Amygdala (tissue), 56 donors: ENCODE data around the gene CFH.
"Not testable (repeated sequence)": the region's sequence is repeated elsewhere in the genome, so short reads cannot be mapped to it uniquely, and the experiment has no call there.

Experiments
- DNase-seq, 56 donors: peaks; one replicate each; lab custom pipeline; 2025; lab: John Stamatoyannopoulos, UW

Gene CFH

GRCh38 chr1:196738730-196739129 is 86.9 kb downstream of the CFH start:
- DNase-seq, result no peak

DNA sequence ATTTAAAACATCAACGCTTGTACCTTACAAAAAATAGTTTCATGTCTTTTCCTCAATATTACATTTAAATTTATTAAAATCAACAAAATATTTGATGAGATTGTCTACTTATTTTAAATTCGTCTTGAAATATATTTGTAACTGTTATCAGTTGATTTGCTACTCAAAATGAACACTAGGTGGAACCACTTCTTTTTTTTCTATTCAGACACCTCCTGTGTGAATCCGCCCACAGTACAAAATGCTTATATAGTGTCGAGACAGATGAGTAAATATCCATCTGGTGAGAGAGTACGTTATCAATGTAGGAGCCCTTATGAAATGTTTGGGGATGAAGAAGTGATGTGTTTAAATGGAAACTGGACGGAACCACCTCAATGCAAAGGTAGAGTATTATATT is 91.4 kb downstream of the CFH start:
- not testable (repeated sequence) for DNase-seq

DNA sequence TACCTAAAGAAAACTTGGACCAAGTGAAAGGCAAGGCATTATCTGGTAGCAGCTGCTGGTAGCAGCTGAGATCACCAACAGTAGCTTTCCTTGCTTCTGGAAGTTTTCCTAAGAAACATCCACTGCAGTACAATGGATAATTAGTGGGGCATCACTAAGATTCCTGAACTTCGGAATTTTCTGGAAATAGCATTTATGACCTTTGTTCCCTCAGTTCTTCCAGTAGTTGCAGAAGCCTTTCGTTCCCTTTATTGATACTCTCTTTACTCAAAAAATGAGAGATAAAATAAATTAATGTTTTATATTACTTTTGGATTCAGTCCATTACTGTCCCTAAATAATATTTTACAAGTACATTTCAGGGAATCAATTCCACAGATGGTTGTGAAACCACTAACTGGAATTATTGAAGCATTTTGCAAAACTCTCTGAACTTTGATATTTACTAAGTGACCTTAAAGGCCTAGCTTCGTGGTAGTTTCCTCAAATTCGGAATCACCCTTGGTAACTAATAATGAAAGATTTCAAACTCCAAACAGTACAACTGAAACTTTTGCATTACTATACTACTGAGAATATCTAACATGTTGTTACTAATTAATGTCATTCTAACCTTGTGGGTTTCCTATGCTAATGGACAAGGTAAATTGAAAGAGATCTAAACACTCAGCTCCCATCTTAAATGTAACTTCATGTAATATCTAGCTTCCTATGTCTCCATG is 113.3 kb downstream of the CFH start:
- DNase-seq, result not testable (repeated sequence)

DNA sequence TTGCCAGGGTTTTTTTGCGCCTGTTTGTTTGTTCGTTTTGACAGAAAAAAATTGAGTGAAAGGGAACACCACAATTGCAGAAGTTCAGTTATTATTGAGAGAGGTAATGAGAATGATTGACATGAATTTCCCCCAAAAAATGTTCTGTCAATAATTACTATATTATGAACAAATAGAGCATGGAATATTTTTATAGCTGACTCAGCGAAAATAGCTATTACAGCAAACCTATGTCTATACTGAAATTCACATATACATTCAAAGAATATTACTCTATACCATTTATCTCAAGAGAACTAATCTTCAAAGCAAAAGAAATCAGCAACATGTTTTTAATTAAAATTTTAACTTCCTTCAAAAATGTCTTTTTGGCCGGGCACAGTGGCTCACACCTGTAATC is 118.0 kb downstream of the CFH start:
- DNase-seq, result not testable (repeated sequence)

GRCh38 chr1:196773713-196774112 is 121.9 kb downstream of the CFH start:
- no peak for DNase-seq

GRCh38 chr1:196774175-196774574 is 122.3 kb downstream of the CFH start:
- no peak for DNase-seq

DNA sequence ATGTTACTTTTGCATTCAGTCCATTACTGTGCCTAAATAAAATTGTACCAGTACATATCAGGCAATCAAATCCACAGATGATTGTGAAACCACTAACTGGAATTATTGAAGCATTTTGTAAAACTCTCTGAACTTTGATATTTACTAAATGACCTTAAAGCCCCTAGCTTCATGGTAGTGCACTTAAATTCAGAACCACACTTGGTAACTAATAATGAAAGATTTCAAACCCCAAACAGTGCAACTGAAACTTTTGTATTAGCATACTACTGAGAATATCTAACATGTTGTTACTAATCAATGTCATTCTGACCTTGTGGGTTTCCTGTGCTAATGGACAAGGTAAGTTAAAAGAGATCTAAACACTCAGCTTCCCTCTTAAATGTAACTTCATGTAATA is 122.8 kb downstream of the CFH start, which contains the start of gene CFHR3:
TSS of gene CFHR3 (plus strand) at position 238 of the 400 bp plus-strand sequence. CDS start at position 285, 47 bp downstream.
- DNase-seq, result no peak

DNA sequence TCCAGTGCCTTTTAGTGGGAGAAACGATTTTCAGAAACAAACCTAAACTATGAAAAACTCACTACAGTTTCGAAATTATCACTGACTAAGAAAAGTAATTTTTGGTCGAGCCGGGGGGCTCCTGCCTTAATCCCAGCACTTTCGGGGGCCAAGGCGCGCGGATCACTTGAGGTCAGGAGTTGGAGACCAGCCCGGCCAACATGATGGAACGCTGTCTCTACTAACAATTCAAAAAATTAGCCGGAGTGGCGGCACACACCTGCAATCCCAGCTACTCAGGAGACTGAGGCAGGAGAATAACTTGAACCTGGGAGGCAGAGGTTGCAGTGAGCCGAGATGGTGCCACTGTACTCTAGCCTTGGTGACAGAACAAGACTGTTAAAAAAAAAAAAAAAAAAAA is 125.8 kb downstream of the CFH start:
- no peak for DNase-seq

DNA sequence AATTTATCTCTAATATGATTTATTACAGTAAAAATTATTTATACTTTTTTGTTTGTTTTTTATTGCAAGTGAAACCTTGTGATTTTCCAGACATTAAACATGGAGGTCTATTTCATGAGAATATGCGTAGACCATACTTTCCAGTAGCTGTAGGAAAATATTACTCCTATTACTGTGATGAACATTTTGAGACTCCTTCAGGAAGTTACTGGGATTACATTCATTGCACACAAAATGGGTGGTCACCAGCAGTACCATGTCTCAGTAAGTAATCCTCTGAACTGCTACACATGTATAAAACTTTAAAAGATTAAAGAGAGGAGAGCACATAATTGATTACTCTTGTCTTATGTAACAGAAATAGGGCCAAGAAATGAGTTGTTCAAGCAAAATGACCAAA is 127.2 kb downstream of the CFH start:
- no peak for DNase-seq

- not testable (repeated sequence) for DNase-seq
Observed at GRCh38 chr1:196791252-196791651, 139.4 kb downstream of the CFH start.

DNA sequence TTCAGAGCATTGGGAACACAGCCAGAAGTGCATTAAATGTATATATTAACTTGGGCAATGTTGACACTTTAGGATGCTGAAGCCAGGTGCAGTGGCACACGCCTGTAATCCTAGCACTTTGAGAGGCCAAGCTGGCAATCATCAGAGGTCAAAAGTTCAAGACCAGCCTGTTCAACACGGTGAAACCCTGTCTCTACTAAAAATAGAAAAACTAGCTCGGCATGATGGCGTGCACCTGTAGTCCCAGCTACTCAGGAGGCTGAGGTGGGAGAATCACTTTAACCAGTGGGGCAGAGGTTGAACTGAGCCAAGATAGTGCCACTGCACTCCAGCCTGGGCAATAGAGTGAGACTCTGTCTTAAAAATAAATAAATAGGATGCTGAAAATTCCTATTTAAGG is 142.3 kb downstream of the CFH start:
- not testable (repeated sequence) for DNase-seq
